Small intestine (tissue), 7 donors: ENCODE results near the gene CTNND2. TPM values are rescaled to one million over a fixed set of nuclear protein-coding genes. Genes with fewer than 3 reads are reported as not detected.

ENCODE experiments used
- DNase-seq, 2 donors: peaks; one replicate each; pipeline versions ENCODE4 v3.0.0 to v3.0.0-alpha.2; 2013
- FAIRE-seq: peaks from 2 replicates; lab custom pipeline; 2012; peaks lifted over from hg19 to GRCh38; lab: Jason Lieb, UNC
- H3K27ac ChIP-seq, 3 donors: one replicate each; pipeline ENCODE4 v1.5.1; 2013; ENCODE audit warnings: low read length in 2 of 3, mild to moderate bottlenecking in 2 of 3, control low read depth in 1 of 3, inconsistent platforms in 1 of 3, low read depth in 1 of 3, moderate library complexity in 1 of 3
- H3K27me3 ChIP-seq, 3 donors: one replicate each; pipeline ENCODE4 v1.6.1; 2013; ENCODE audit warnings: low read length in 3 of 3, inconsistent platforms in 1 of 3; ENCODE audit not compliant: control insufficient read depth in 3 of 3, insufficient read depth in 3 of 3
- H3K36me3 ChIP-seq, 3 donors: one replicate each; pipeline ENCODE4 v1.6.1; 2013; ENCODE audit warnings: low read length in 3 of 3, inconsistent platforms in 1 of 3, low read depth in 1 of 3, mild to moderate bottlenecking in 1 of 3, moderate library complexity in 1 of 3; ENCODE audit not compliant: control insufficient read depth in 3 of 3, insufficient read depth in 2 of 3
- H3K4me1 ChIP-seq, 3 donors: one replicate each; pipeline ENCODE4 v1.6.1; 2013; ENCODE audit warnings: low read length in 2 of 3, inconsistent platforms in 1 of 3, low read depth in 1 of 3, mild to moderate bottlenecking in 1 of 3, moderate library complexity in 1 of 3; ENCODE audit not compliant: control insufficient read depth in 3 of 3, insufficient read depth in 2 of 3
- H3K4me3 ChIP-seq, 3 donors: one replicate each; pipeline ENCODE4 v1.5.1; 2013; ENCODE audit warnings: low read length in 3 of 3, control low read depth in 1 of 3, inconsistent platforms in 1 of 3, low read depth in 1 of 3, mild to moderate bottlenecking in 1 of 3, moderate library complexity in 1 of 3
- H3K9me3 ChIP-seq, 2 donors: one replicate each; pipeline ENCODE4 v1.6.1; 2013; ENCODE audit warnings: low read depth in 1 of 2, low read length in 1 of 2; ENCODE audit not compliant: control insufficient read depth in 2 of 2, insufficient read depth in 1 of 2
- WGBS, 3 donors: extraction: QIAGEN DNeasy Blood & Tissue Kit; methylation state at CpG; one replicate each; pipeline ENCODE4 v1.1.7; 2013; 5-methylcytosine and 5-hydroxymethylcytosine counted together
- polyA plus RNA-seq, 4 donors: library from polyadenylated mRNA; stranded (reverse) in 3 of 4; unstranded in 1 of 4; fragments of 200-250 nt in 3 of 4; fragments of 120-200 nt in 1 of 4; gene quantifications; one replicate each; pipeline versions ENCODE4 v1.2.1 to v1.2.3, GENCODE V29; 2013
- donor health status: healthy with polysubstance abuse.
- donor health status: control.
- donor health status: control.
- donor health status: Bipolar disorder and iron deficiency.
- donor health status: healthy.

Gene CTNND2
- polyA plus RNA-seq, 4 donors: 1.1 to 3.0 TPM; not detected in 2

- Histone ChIP-seq H3K4me3 (no peak overlapping the region), H3K9me3 (peaks cover 0 to 11% of the 10 kb centered on the region in 2 donors), H3K27ac (no peak overlapping the region), H3K36me3 (no peaks in the 10 kb centered on the region), H3K27me3 (no peaks in the 10 kb centered on the region), H3K4me1 (no peaks in the 10 kb centered on the region)
- 86 to 97% (median 94%) methylated on average over 5 of the region's 5 CpGs for WGBS, 3 donors
- no peak for DNase-seq
- no peak for FAIRE-seq
Observed at GRCh38 chr5:11281842-11282241, 622.4 kb downstream of the CTNND2 start.

GRCh38 chr5:11277323-11277722 lies 626.9 kb downstream of the CTNND2 start:
- WGBS, 3 donors: 69 to 87% (median 71%) methylated on average over 4 of the region's 4 CpGs
- H3K4me3 ChIP-seq: no peak overlapping the region
- H3K4me1 ChIP-seq: no peaks in the 10 kb centered on the region
- H3K27ac ChIP-seq: no peak overlapping the region
- H3K27me3 ChIP-seq: no peaks in the 10 kb centered on the region
- DNase-seq (no peak), FAIRE-seq (no peak)
- no peaks in the 10 kb centered on the region for H3K36me3 ChIP-seq
- H3K9me3 ChIP-seq: peaks cover 0 to 10% of the 10 kb centered on the region in 2 donors

GRCh38 chr5:11273180-11273903 lies 630.9 kb downstream of the CTNND2 start:
- 77 to 85% (median 81%) methylated on average over 11 of the region's 11 CpGs for WGBS, 3 donors

GRCh38 chr5:11269515-11269914 lies 634.7 kb downstream of the CTNND2 start:
- Histone ChIP-seq H3K4me3 (no peak overlapping the region), H3K27ac (no peak overlapping the region), H3K27me3 (no peaks in the 10 kb centered on the region), H3K36me3 (no peaks in the 10 kb centered on the region), H3K9me3 (no peaks in the 10 kb centered on the region), H3K4me1 (no peaks in the 10 kb centered on the region)
- DNase-seq (no peak), FAIRE-seq (no peak)
- 50 to 84% (median 52%) methylated on average over 3 of the region's 3 CpGs for WGBS, 3 donors

More at GRCh38 chr5:11273180-11273903, 630.9 kb downstream of the CTNND2 start:
- peak in 1 of 2 donors; percentile 32 for DNase-seq
- Histone ChIP-seq H3K4me3 (no peak overlapping the region), H3K27me3 (no peaks in the 10 kb centered on the region), H3K36me3 (no peaks in the 10 kb centered on the region), H3K4me1 (no peaks in the 10 kb centered on the region), H3K27ac (no peak overlapping the region), H3K9me3 (no peaks in the 10 kb centered on the region)
- FAIRE-seq: no peak

- 72 to 84% (median 75%) methylated on average over 6 of the region's 6 CpGs for WGBS, 3 donors
- Histone ChIP-seq H3K27ac (no peak overlapping the region), H3K4me3 (no peak overlapping the region), H3K9me3 (no peaks in the 10 kb centered on the region), H3K27me3 (no peaks in the 10 kb centered on the region), H3K4me1 (no peaks in the 10 kb centered on the region), H3K36me3 (no peaks in the 10 kb centered on the region)
- no peak for DNase-seq
- no peak for FAIRE-seq
Observed at GRCh38 chr5:11268891-11269290, 635.4 kb downstream of the CTNND2 start.

GRCh38 chr5:11266331-11266730 lies 637.9 kb downstream of the CTNND2 start:
- FAIRE-seq (no peak), DNase-seq (no peak)
- H3K27me3 ChIP-seq: no peaks in the 10 kb centered on the region
- no peaks in the 10 kb centered on the region for H3K9me3 ChIP-seq
- 89 to 98% (median 94%) methylated on average over 2 of the region's 2 CpGs for WGBS, 3 donors
- H3K36me3 ChIP-seq: no peaks in the 10 kb centered on the region
- no peaks in the 10 kb centered on the region for H3K4me1 ChIP-seq
- H3K4me3 ChIP-seq: no peak overlapping the region
- H3K27ac ChIP-seq: no peak overlapping the region

GRCh38 chr5:11261241-11261640 lies 643.0 kb downstream of the CTNND2 start:
- FAIRE-seq (no peak), DNase-seq (no peak)
- H3K4me1 ChIP-seq: no peaks in the 10 kb centered on the region
- H3K27me3 ChIP-seq: no peaks in the 10 kb centered on the region
- no peaks in the 10 kb centered on the region for H3K36me3 ChIP-seq
- no peaks in the 10 kb centered on the region for H3K9me3 ChIP-seq
- WGBS, 3 donors: 64 to 72% (median 69%) methylated on average over 6 of the region's 6 CpGs
- no peak overlapping the region for H3K4me3 ChIP-seq
- no peak overlapping the region for H3K27ac ChIP-seq

GRCh38 chr5:11258001-11258400 lies 646.2 kb downstream of the CTNND2 start:
- H3K9me3 ChIP-seq: no peaks in the 10 kb centered on the region
- H3K27me3 ChIP-seq: no peaks in the 10 kb centered on the region
- no peaks in the 10 kb centered on the region for H3K36me3 ChIP-seq
- H3K27ac ChIP-seq: no peak overlapping the region
- no peak for FAIRE-seq
- no peaks in the 10 kb centered on the region for H3K4me1 ChIP-seq
- no peak for DNase-seq
- H3K4me3 ChIP-seq: no peak overlapping the region
- 90 to 91% (median 90%) methylated on average over 5 of the region's 5 CpGs for WGBS, 3 donors

- H3K4me3 ChIP-seq: no peak overlapping the region
- FAIRE-seq (no peak), DNase-seq (no peak)
- H3K36me3 ChIP-seq: no peaks in the 10 kb centered on the region
- H3K9me3 ChIP-seq: no peaks in the 10 kb centered on the region
- H3K27me3 ChIP-seq: no peaks in the 10 kb centered on the region
- H3K27ac ChIP-seq: no peak overlapping the region
- no peaks in the 10 kb centered on the region for H3K4me1 ChIP-seq
Observed at GRCh38 chr5:11252523-11252922, 651.7 kb downstream of the CTNND2 start.
